Tibial artery (tissue), 4 donors: Measurements from ENCODE around the gene UNC80.

Source experiments
- DNase-seq, 2 donors: peaks; one replicate each; pipeline ENCODE4 v3.0.0-alpha.2; 2019
- H3K27ac ChIP-seq, 2 donors: fragments of 200-600 bp; sonication (generic) in 1 of 2; 1 replicate in 1 of 2; 2 replicates in 1 of 2; pipeline ENCODE4 v1.5.1; 2018 to 2019; ENCODE audit warnings: mild to moderate bottlenecking in 1 of 2
- H3K27me3 ChIP-seq, 2 donors: fragments of 200-600 bp; sonication (generic) in 1 of 2; one replicate each; pipeline versions ENCODE4 v1.5.1 to v1.6.0; 2016 to 2019
- H3K36me3 ChIP-seq, 3 donors: fragments of 200-600 bp; sonication (generic) in 2 of 3; one replicate each; pipeline ENCODE4 v1.5.1; 2016 to 2019; ENCODE audit warnings: mild to moderate bottlenecking in 2 of 3
- H3K4me1 ChIP-seq, 4 donors: fragments of 200-600 bp; sonication (generic) in 2 of 4; 1 replicate in 3 of 4; 2 replicates in 1 of 4; pipeline ENCODE4 v1.5.1; 2016 to 2019
- H3K4me3 ChIP-seq, 2 donors: fragments of 200-600 bp; sonication (generic) in 1 of 2; 1 replicate in 1 of 2; 2 replicates in 1 of 2; pipeline ENCODE4 v1.5.1; 2018 to 2019; ENCODE audit warnings: mild to moderate bottlenecking in 2 of 2
- H3K9me3 ChIP-seq, 3 donors: fragments of 200-600 bp; sonication (generic) in 1 of 3; one replicate each; pipeline ENCODE4 v1.5.1; 2016 to 2019
- CTCF ChIP-seq, 2 experiments: fragments of 200-600 bp in 1 of 2; fragments of 450-650 bp in 1 of 2; IDR thresholded peaks; one replicate each; pipeline ENCODE4 v1.5.1; 2017 to 2019; ENCODE audit warnings: antibody characterized with exemption in 2 of 2, mild to moderate bottlenecking in 1 of 2, moderate library complexity in 1 of 2
- intact Hi-C: fragments of 100-400 bp; cut with DNase I; formaldehyde crosslinking; loops from one replicate; pipeline ENCODE4 v1.15.0; 2023; ENCODE audit warnings: low total_unique reads

UNC80 gene

GRCh38 chr2:209808521-209808920, 36.9 kb downstream of the UNC80 start:
- H3K4me3 ChIP-seq, result no peak overlapping the region
- H3K27ac ChIP-seq, result no peak overlapping the region

GRCh38 chr2:209809256-209809655, 37.6 kb downstream of the UNC80 start:
- Histone ChIP-seq H3K27me3 (no peaks in the 10 kb centered on the region), H3K27ac (no peak overlapping the region), H3K36me3 (no peaks in the 10 kb centered on the region), H3K4me3 (no peak overlapping the region), H3K9me3 (no peaks in the 10 kb centered on the region), H3K4me1 (no peaks in the 10 kb centered on the region)
- TF ChIP-seq CTCF (IDR thresholded peaks at IDR 0.05), result no peak
- DNase-seq, result no peak
- intact Hi-C loops, result no loop called here

More at GRCh38 chr2:209808521-209808920, 36.9 kb downstream of the UNC80 start:
- no peaks in the 10 kb centered on the region for H3K4me1 ChIP-seq
- intact Hi-C loops, result no loop called here
- no peaks in the 10 kb centered on the region for H3K9me3 ChIP-seq
- no peaks in the 10 kb centered on the region for H3K27me3 ChIP-seq
- H3K36me3 ChIP-seq, result no peaks in the 10 kb centered on the region
- TF ChIP-seq CTCF (IDR thresholded peaks at IDR 0.05), result no peak
- DNase-seq, result no peak

- no peak for DNase-seq
- Histone ChIP-seq H3K27me3 (no peaks in the 10 kb centered on the region), H3K36me3 (no peaks in the 10 kb centered on the region), H3K27ac (no peak overlapping the region), H3K4me3 (no peak overlapping the region), H3K4me1 (no peaks in the 10 kb centered on the region), H3K9me3 (no peaks in the 10 kb centered on the region)
- intact Hi-C loops, result no loop called here
- no peak for TF ChIP-seq CTCF (IDR thresholded peaks at IDR 0.05)
These were observed 46.2 kb downstream of the UNC80 start for GRCh38 chr2:209817844-209818271.

- Histone ChIP-seq H3K4me1 (no peaks in the 10 kb centered on the region), H3K36me3 (no peaks in the 10 kb centered on the region), H3K27me3 (no peaks in the 10 kb centered on the region), H3K4me3 (no peak overlapping the region), H3K9me3 (no peaks in the 10 kb centered on the region), H3K27ac (no peak overlapping the region)
- no peak for DNase-seq
- no peak for TF ChIP-seq CTCF (IDR thresholded peaks at IDR 0.05)
- intact Hi-C loops, result no loop called here
These were observed 47.3 kb downstream of the UNC80 start for GRCh38 chr2:209818939-209819338.

- intact Hi-C loops, result no loop called here
- Histone ChIP-seq H3K27me3 (no peaks in the 10 kb centered on the region), H3K9me3 (no peaks in the 10 kb centered on the region), H3K27ac (no peak overlapping the region), H3K36me3 (no peaks in the 10 kb centered on the region), H3K4me1 (no peaks in the 10 kb centered on the region), H3K4me3 (no peak overlapping the region)
- no peak for TF ChIP-seq CTCF (IDR thresholded peaks at IDR 0.05)
- no peak for DNase-seq
These were observed 50.2 kb downstream of the UNC80 start for GRCh38 chr2:209821806-209822205.

GRCh38 chr2:209823484-209823883, 51.9 kb downstream of the UNC80 start:
- H3K27ac ChIP-seq, result no peak overlapping the region
- intact Hi-C loops, result no loop called here

More at GRCh38 chr2:209823484-209823883, 51.9 kb downstream of the UNC80 start:
- no peak overlapping the region for H3K4me3 ChIP-seq
- H3K36me3 ChIP-seq, result no peaks in the 10 kb centered on the region
- DNase-seq, result no peak
- no peaks in the 10 kb centered on the region for H3K9me3 ChIP-seq
- TF ChIP-seq CTCF (IDR thresholded peaks at IDR 0.05), result no peak
- no peaks in the 10 kb centered on the region for H3K27me3 ChIP-seq
- no peaks in the 10 kb centered on the region for H3K4me1 ChIP-seq
